ENCODE results near the gene PEX5. TPM values are rescaled to one million over a fixed set of nuclear protein-coding genes. Genes with fewer than 3 reads are reported as not detected.

Gene PEX5
- total and polyA plus RNA-seq, 8 donors: 14.9 to 37.7 (median 28.8) TPM

DNA sequence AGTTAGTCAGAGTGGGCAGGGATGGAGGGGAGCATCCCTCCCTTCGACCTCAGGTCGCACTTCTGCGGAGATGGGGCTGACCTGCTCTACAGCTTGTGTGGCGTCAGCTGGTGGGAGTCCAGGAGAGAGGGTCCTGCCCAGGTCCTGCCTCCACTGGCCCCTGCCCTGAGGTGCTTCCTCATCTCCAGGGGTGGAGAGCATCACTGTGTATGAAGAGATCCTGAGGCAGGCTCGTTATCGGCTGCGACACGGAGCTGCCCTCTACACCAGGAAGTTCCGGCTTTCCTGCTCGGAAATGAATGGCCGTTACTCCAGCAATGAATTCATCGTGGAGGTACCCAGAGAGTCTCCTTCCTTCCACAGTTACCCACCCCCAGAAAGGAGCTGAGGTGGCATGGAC lies 39.1 kb upstream of the PEX5 start:
- DNase-seq (no peak), ATAC-seq (no peak), FAIRE-seq (no peak)
- Histone ChIP-seq H3K4me3 (no peak overlapping the region), H3K27ac (no peak overlapping the region), H3K9me3 (no peaks in the 10 kb centered on the region), H3K4me1 (no peaks in the 10 kb centered on the region), H3K36me3 (peaks cover 0 to 18% (median 0%) of the 10 kb centered on the region in 3 donors), H3K27me3 (no peaks in the 10 kb centered on the region)
- WGBS, 2 donors: 90 to 91% methylated on average over 12 of the region's 12 CpGs
- TF ChIP-seq, protein P1, sequence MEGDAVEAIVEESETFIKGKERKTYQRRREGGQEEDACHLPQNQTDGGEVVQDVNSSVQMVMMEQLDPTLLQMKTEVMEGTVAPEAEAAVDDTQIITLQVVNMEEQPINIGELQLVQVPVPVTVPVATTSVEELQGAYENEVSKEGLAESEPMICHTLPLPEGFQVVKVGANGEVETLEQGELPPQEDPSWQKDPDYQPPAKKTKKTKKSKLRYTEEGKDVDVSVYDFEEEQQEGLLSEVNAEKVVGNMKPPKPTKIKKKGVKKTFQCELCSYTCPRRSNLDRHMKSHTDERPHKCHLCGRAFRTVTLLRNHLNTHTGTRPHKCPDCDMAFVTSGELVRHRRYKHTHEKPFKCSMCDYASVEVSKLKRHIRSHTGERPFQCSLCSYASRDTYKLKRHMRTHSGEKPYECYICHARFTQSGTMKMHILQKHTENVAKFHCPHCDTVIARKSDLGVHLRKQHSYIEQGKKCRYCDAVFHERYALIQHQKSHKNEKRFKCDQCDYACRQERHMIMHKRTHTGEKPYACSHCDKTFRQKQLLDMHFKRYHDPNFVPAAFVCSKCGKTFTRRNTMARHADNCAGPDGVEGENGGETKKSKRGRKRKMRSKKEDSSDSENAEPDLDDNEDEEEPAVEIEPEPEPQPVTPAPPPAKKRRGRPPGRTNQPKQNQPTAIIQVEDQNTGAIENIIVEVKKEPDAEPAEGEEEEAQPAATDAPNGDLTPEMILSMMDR (IDR thresholded peaks at IDR 0.05): no peak
- intact Hi-C loops (cut with DNase I): no loop called here

DNA sequence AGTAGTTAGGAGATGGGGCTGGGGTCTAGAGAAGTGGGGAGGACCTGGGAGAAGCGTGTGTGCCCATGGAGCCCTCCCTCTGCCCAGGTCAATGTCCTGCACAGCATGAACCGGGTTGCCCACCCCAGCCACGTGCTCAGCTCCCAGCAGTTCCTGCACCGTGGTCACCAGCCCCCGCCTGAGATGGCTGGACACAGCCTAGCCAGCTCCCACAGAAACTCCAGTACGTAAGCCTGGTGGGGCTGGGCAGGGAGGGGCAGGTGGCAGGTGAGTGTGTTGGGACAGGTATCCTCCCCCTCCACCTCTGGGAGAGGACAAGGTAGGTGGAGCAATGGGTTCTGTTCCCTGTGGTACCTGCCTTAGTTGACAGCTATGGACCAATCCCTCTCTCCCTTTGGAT lies 38.6 kb upstream of the PEX5 start:
- Histone ChIP-seq H3K4me1 (no peaks in the 10 kb centered on the region), H3K27ac (no peak overlapping the region), H3K4me3 (no peak overlapping the region), H3K9me3 (no peaks in the 10 kb centered on the region), H3K27me3 (no peaks in the 10 kb centered on the region), H3K36me3 (peaks cover 0 to 18% (median 0%) of the 10 kb centered on the region in 3 donors)
- intact Hi-C loops (cut with DNase I): no loop called here
- no peak for ATAC-seq
- TF ChIP-seq, protein P1 (IDR thresholded peaks at IDR 0.05): no peak
- 89 to 92% methylated on average over 6 of the region's 6 CpGs for WGBS, 2 donors
- FAIRE-seq: no peak
- no peak for DNase-seq

DNA sequence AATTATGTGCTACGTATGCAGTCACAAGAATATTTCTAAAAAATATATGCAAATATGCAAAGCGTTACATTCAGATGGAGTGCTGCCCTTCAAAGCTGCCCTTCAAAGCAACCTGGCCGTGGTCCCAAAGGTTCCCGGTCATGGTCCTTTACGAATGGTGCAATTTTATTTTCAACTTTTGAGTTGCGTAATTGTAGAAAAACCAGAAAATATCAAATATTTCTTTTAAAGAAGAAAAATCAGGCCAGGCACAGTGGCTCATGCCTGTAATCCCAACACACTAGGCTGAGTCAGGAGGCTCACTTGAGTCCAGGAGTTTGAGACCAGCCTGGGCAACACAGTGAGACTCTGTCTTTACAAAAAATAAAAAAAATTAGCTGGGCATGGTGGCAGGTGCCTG lies 38.0 kb upstream of the PEX5 start:
- peaks cover 0 to 18% (median 0%) of the 10 kb centered on the region in 3 donors for H3K36me3 ChIP-seq
- no peaks in the 10 kb centered on the region for H3K4me1 ChIP-seq
- TF ChIP-seq, protein P1 (IDR thresholded peaks at IDR 0.05): no peak
- H3K4me3 ChIP-seq: no peak overlapping the region
- no peaks in the 10 kb centered on the region for H3K9me3 ChIP-seq
- DNase-seq (no peak), FAIRE-seq (no peak), ATAC-seq (no peak)
- no peaks in the 10 kb centered on the region for H3K27me3 ChIP-seq
- no peak overlapping the region for H3K27ac ChIP-seq
- WGBS, 2 donors: 91 to 93% methylated on average over 6 of the region's 6 CpGs
- intact Hi-C loops (cut with DNase I): no loop called here

DNA sequence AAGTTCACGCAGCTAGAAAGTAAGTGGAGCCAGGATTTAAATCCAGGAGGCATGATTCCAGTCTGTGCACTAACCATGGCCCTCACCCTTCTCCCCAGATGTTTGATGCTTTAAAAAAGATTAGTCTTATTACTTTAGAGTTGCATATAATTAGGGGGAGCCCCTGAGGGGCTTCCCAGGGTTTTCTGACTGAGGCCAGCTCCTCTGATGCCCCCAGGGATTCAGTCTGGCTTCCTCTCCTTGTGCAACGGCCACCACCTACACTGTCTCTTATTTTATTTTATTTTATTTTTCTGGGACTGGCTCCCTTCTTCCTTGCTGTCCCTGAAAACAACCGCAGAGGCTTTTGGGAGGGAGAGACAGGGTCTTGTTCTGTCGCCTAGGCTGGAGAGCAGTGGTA lies 36.7 kb upstream of the PEX5 start:
- no peaks in the 10 kb centered on the region for H3K27me3 ChIP-seq
- 78 to 83% methylated on average over 4 of the region's 4 CpGs for WGBS, 2 donors
- intact Hi-C loops (cut with DNase I): no loop called here
- H3K4me3 ChIP-seq: no peak overlapping the region
- TF ChIP-seq, protein P1 (IDR thresholded peaks at IDR 0.05): no peak
- no peak for FAIRE-seq
- no peaks in the 10 kb centered on the region for H3K9me3 ChIP-seq
- DNase-seq: no peak
- ATAC-seq: no peak
- no peak overlapping the region for H3K27ac ChIP-seq
- H3K4me1 ChIP-seq: no peaks in the 10 kb centered on the region
- H3K36me3 ChIP-seq: peaks cover 0 to 18% (median 0%) of the 10 kb centered on the region in 3 donors

DNA sequence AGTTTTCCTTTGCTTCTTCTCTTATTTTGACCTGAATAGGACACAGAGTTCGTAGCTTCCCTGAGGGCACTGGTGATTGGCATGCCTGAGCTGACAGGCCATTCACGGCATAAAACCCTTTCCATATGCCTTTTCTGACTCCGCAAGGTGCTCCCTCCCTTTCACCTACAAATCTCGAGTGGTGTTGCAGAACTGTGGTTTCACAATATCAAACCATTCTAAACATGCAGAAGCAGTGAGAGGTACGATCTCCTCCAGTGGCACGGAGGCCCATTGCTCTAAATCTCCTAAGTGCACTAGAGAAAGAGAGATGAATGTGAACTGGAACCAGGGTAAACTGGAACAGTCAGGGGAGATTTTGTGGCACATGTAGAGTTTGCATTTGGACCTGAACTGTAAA lies 35.4 kb upstream of the PEX5 start:
- H3K9me3 ChIP-seq: no peaks in the 10 kb centered on the region
- no peaks in the 10 kb centered on the region for H3K27me3 ChIP-seq
- TF ChIP-seq, protein P1 (IDR thresholded peaks at IDR 0.05): no peak
- ATAC-seq: no peak
- no peak overlapping the region for H3K27ac ChIP-seq
- H3K4me3 ChIP-seq: no peak overlapping the region
- H3K4me1 ChIP-seq: no peaks in the 10 kb centered on the region
- peaks cover 0 to 18% (median 0%) of the 10 kb centered on the region in 3 donors for H3K36me3 ChIP-seq
- intact Hi-C loops (cut with DNase I): no loop called here
- 85 to 92% methylated on average over 6 of the region's 6 CpGs for WGBS, 2 donors
- FAIRE-seq: no peak
- no peak for DNase-seq
